HepG2 (cell line): Measurements from ENCODE around the gene TNP2. TPM values are rescaled to one million over a fixed set of nuclear protein-coding genes. Genes with fewer than 3 reads are reported as not detected.

Source experiments
- ARNT2 ChIP-seq: sonication (generic); formaldehyde crosslinking; IDR thresholded peaks from 2 replicates; pipeline ENCODE4 v1.8.0; 2022; ENCODE audit warnings: mild to moderate bottlenecking, low read depth, missing genetic modification reagents, moderate library complexity
- CBX1 ChIP-seq: IDR thresholded peaks from one replicate; pipeline ENCODE4 v1.6.1; 2016; ENCODE audit warnings: antibody characterized with exemption, low read depth
- FIP1L1 ChIP-seq: fragments of 200-400 bp; formaldehyde crosslinking; IDR thresholded peaks from 2 replicates; pipeline ENCODE4 v1.6.1; 2018; ENCODE audit warnings: low read depth, mild to moderate bottlenecking, low read length, moderate library complexity, borderline replicate concordance; ENCODE audit not compliant: insufficient read depth
- FOSL2 ChIP-seq: sonication (generic); formaldehyde crosslinking; IDR thresholded peaks from 2 replicates; pipeline ENCODE4 v1.4.0; 2020; ENCODE audit warnings: missing genetic modification reagents
- FOXK1 ChIP-seq: sonication (generic); formaldehyde crosslinking; IDR thresholded peaks from 2 replicates; pipeline ENCODE4 v1.4.0; 2020; ENCODE audit warnings: low read depth, missing genetic modification reagents, borderline replicate concordance
- GATA4 ChIP-seq: sonication (generic); IDR thresholded peaks from 2 replicates; pipeline ENCODE4 v1.6.1; 2016; ENCODE audit warnings: antibody characterized with exemption, low read depth, borderline replicate concordance
- HIC2 ChIP-seq: sonication (generic); formaldehyde crosslinking; IDR thresholded peaks from 2 replicates; pipeline ENCODE4 v1.9.0; 2022; ENCODE audit warnings: low read depth, missing genetic modification reagents
- HOXD1 ChIP-seq: sonication (generic); formaldehyde crosslinking; IDR thresholded peaks from 2 replicates; pipeline ENCODE4 v1.5.0; 2020; ENCODE audit warnings: missing genetic modification reagents
- MYPOP ChIP-seq: sonication (generic); formaldehyde crosslinking; IDR thresholded peaks from 2 replicates; pipeline ENCODE4 v1.8.1; 2023; ENCODE audit warnings: mild to moderate bottlenecking, moderate library complexity, missing genetic modification reagents
- RBM22 ChIP-seq: fragments of 200-400 bp; formaldehyde crosslinking; optimal IDR thresholded peaks from 2 replicates; pipeline ENCODE3; 2017; ENCODE audit warnings: mild to moderate bottlenecking, low read length, moderate library complexity
- SKIL ChIP-seq: sonication (generic); formaldehyde crosslinking; IDR thresholded peaks from 2 replicates; pipeline ENCODE4 v1.8.0; 2022; ENCODE audit warnings: missing genetic modification reagents, mild to moderate bottlenecking, moderate library complexity, borderline replicate concordance
- SP1 ChIP-seq, 2 experiments: fragments of 450-650 bp in 1 of 2; sonication (generic) in 1 of 2; formaldehyde crosslinking in 1 of 2; IDR thresholded peaks; 2 replicates each; pipeline versions ENCODE4 v1.4.0 to v1.6.1; 2016 to 2020; ENCODE audit warnings: missing genetic modification reagents in 1 of 2
- THAP7 ChIP-seq: sonication (generic); formaldehyde crosslinking; IDR thresholded peaks from 2 replicates; pipeline ENCODE4 v1.8.1; 2023; ENCODE audit warnings: mild to moderate bottlenecking, missing genetic modification reagents
- TRAFD1 ChIP-seq: sonication (generic); formaldehyde crosslinking; IDR thresholded peaks from 2 replicates; pipeline ENCODE4 v1.5.1; 2020; ENCODE audit warnings: missing genetic modification reagents, mild to moderate bottlenecking, borderline replicate concordance
- ZNF230 ChIP-seq: sonication (generic); formaldehyde crosslinking; IDR thresholded peaks from 2 replicates; pipeline ENCODE4 v1.4.0; 2020; ENCODE audit warnings: mild to moderate bottlenecking, missing genetic modification reagents
- ZNF557 ChIP-seq: sonication (generic); formaldehyde crosslinking; IDR thresholded peaks from 2 replicates; pipeline ENCODE4 v1.4.0; 2020; ENCODE audit warnings: missing genetic modification reagents
- ZNF841 ChIP-seq: sonication (generic); formaldehyde crosslinking; IDR thresholded peaks from 2 replicates; pipeline ENCODE4 v1.8.1; 2023; ENCODE audit warnings: missing genetic modification reagents, borderline replicate concordance
- polyA plus RNA-seq, 8 experiments: library from polyadenylated mRNA; depleted of rRNA in 3 of 8; stranded (reverse) in 7 of 8; unstranded in 1 of 8; fragments of >200 nt; fragmentation: Illumina TruSeq in 4 of 8; extraction: Trizol in 4 of 8; gene quantifications; 2 replicates each; pipeline versions ENCODE4 v1.2.1 to v1.2.3, GENCODE V29; 2011 to 2016; ENCODE audit warnings: low read depth in 4 of 8, missing spikeins in 1 of 8, mixed read lengths in 1 of 8; ENCODE audit not compliant: insufficient read depth in 1 of 8
- total RNA-seq, 5 experiments: library from RNA; depleted of rRNA; stranded (reverse); fragments of >200 nt; fragmentation: Illumina TruSeq; extraction: Trizol; gene quantifications; 2 replicates each; pipeline ENCODE4 v1.2.3, GENCODE V29; 2016; ENCODE audit warnings: low read depth in 1 of 5

TNP2 gene
- total and polyA plus RNA-seq, 2 of the 13 experiments (the other 11 are each of a cell fraction or from before 2014, with no cell fraction given): not detected

GRCh38 chr16:11224096-11224893 is 44.8 kb downstream of the TNP2 start (continued):
- TF ChIP-seq SKIL: peak; percentile 86
- TF ChIP-seq CBX1: no peak
- no peak for TF ChIP-seq ZNF841
- no peak for TF ChIP-seq GATA4
- peak; percentile 43 for TF ChIP-seq FOSL2
- no peak for TF ChIP-seq FIP1L1
- no peak for TF ChIP-seq ZNF557 (CRISPR knock-in tag)
- TF ChIP-seq TRAFD1 (CRISPR knock-in tag): no peak
- no peak; the same call in 1 of the 2 replicates for TF ChIP-seq HIC2 (CRISPR knock-in tag)
- TF ChIP-seq ZNF230 (CRISPR knock-in tag): no peak
- no peak for TF ChIP-seq SP1 (IDR thresholded peaks at IDR 0.05)
- no peak for TF ChIP-seq SP1 (CRISPR knock-in tag; IDR thresholded peaks at IDR 0.05)
- peak; percentile 63; the same call in 1 of the 2 replicates for TF ChIP-seq FOXK1
- no peak for TF ChIP-seq RBM22
- TF ChIP-seq THAP7 (CRISPR knock-in tag): no peak
- TF ChIP-seq HOXD1 (CRISPR knock-in tag): 0 out of 2 replicates have a peak, but pooled peaks have one; percentile 34
- no peak for TF ChIP-seq MYPOP (CRISPR knock-in tag)
- 0 out of 2 replicates have a peak, but pooled peaks have one; percentile 28 for TF ChIP-seq ARNT2
